ENCODE results near the gene CNTNAP1. TPM values are rescaled to one million over a fixed set of nuclear protein-coding genes. Genes with fewer than 3 reads are reported as not detected.
"Not testable (repeated sequence)": the region's sequence is repeated elsewhere in the genome, so short reads cannot be mapped to it uniquely, and the experiment has no call there.

Gene CNTNAP1
- total RNA-seq = 8.3 TPM

DNA sequence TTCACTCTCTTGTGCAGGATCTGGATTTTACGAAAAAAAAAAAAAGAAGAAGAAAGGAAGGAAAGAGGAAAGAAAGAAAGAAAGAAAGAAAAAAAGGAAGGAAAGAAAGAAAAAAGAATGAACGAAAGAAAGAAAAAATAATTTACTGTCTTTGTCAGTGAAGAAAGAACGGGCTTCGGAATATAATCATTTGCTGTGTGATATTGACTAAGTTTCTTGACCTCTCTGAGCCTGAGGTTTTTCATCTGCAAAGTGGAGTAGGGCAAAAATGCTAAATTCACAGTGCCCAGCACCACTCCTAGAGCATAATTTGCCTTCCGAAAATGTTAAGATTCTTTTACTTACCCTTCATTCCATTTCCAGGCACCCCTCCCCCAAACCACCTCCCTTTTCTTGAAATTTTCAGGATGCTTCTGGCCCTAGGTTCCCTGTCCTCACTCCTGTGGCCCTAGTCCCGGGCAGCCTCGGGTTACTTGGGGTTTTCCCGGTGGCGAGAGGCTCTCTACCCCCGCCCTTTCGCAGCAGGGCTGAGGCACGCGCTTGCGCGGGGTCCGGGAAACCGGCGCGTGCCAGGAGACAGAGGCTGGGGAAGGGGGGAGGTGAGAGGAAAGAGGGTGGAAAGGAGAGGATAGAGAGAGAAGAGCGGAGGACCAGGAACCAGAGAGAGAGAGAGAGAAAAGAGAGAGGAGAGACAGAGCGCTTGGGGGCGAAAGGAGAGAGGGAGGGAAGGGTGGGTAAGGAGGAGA lies at the start of gene CNTNAP1:
Gene CNTNAP1, plus strand, starts transcription at position 556 of the 746 bp plus-strand sequence. CDS start 299 bp downstream, outside the sequence.
- DNase-seq = peak; percentile 70

DNA sequence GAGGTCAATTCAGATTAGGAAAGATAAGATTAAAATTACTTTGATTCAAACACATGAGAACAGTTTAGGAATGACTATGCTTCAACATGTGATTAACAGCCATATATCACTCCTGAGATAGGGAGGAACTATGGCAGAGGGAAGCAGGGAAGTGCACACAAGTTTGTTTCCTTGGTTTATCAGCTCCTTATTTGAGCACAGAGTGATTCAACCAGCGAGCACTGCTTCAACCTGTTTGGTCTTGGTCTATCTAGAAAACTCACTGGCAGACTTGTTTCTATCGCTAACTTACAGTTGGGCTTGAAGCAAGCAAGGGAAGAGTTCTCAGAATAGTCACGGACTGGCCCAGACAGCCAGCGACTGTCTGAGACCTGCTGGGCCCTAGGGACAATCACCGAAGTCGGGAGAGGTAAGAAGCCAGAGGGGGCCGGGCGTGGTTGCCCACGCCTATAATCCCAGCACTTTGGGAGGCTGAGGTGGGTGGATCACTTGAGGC lies 49.3 kb upstream of the CNTNAP1 start:
- no peak for DNase-seq

DNA sequence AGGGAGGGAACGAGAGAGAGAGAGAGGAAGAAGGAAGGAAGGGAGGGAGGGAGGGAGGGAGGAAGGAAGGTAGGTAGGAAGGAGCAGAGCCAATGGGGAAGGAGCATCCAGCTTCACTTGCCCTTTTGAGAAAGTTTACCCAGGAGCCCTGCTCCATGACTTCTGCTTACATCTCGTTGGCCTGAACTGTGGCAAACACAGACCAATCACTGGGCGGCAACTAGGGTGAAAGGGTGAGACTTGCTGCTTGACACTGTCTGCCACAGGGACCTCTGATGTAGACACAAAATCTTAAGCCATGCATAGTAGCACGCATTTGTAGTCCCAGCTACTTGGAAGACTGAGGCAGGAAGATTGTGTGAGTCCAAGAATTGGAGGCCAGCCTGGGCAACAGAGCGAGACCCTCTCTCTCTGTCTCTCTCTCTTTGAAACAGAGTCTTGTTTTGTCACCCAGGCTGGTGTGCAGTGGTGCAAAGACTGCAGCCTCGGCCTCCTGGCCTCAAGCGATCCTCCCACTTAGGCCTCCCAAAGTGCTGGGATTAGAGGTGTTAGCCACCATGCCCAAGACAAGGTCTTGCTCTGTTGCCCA lies 42.7 kb upstream of the CNTNAP1 start:
- DNase-seq = no peak

DNA sequence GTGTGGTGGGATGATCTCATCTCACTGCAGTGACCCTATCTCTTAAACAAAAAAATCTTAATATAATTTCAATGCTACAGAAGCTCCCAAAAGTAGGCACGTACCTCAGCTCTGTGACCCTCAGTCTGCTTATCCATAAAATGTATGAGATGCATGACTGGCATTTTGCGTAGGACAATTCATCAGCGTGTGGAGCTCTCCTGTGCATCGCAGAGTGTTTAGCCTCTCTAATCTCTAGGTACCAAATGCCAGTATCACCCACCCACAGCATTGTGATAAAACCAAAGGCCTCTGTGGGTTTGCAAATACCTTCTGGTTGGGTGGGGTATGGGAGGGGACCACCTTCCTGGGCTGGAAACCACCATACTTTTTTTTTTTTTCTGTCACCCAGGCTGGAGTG lies 42.2 kb upstream of the CNTNAP1 start:
- DNase-seq = no peak

DNA sequence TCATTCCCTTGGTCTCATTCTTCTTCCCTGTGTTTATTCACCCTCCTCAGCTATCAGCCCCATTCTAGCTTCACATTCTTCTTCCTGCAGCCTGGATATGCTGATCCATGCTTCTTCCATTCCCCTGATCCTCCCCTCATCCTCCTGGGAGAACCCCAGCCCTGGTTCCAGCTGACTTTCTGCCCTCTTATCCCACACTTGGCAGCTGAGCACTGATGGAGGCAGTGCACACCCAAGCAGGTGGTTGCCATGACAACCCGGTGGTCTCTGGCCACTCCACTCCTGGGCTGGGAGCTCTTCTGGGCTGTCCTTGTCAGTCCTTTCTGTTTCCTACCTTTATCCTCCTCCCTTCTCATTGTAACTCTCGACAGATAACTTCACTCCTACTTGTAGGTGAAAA lies 40.0 kb upstream of the CNTNAP1 start:
- no peak for DNase-seq

DNA sequence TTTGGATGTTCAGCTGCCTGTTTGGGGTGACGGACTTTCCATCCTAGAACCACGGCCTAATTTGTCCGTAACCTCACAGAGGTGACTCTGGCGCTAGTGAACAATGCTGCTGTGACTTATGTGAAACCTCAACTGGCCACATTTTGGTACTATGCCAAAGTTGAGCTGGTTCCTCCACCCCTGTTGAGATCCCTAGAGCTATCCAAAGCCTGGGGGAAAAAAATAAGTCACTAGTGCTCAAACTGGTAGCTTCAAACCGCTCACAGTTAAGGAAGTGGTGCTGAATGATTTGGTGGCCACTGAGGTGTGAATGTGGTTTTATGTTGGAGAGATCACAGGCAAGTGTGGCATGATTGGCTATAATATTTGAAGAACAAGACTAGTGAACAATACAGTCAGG lies 34.6 kb upstream of the CNTNAP1 start:
- no peak for DNase-seq

DNA sequence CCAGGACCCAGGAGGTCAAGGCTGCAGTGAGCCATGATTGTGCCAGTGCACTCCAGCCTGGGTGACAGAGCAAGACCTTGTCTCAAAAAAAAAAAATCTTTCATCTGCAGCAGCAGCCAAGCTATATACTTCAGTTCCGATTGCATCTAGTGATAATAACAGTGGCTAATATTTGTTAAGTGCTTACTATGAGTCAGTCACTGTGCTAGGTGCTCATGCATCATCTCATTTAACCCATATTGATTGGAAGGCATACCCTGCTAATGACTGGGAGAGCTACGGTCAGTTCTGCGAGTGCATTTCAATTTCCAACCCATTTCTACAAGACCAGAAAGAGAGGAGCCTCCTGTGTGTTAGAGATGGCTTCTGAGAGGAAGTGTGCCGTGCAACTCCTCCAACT lies 30.9 kb upstream of the CNTNAP1 start:
- no peak for DNase-seq

DNA sequence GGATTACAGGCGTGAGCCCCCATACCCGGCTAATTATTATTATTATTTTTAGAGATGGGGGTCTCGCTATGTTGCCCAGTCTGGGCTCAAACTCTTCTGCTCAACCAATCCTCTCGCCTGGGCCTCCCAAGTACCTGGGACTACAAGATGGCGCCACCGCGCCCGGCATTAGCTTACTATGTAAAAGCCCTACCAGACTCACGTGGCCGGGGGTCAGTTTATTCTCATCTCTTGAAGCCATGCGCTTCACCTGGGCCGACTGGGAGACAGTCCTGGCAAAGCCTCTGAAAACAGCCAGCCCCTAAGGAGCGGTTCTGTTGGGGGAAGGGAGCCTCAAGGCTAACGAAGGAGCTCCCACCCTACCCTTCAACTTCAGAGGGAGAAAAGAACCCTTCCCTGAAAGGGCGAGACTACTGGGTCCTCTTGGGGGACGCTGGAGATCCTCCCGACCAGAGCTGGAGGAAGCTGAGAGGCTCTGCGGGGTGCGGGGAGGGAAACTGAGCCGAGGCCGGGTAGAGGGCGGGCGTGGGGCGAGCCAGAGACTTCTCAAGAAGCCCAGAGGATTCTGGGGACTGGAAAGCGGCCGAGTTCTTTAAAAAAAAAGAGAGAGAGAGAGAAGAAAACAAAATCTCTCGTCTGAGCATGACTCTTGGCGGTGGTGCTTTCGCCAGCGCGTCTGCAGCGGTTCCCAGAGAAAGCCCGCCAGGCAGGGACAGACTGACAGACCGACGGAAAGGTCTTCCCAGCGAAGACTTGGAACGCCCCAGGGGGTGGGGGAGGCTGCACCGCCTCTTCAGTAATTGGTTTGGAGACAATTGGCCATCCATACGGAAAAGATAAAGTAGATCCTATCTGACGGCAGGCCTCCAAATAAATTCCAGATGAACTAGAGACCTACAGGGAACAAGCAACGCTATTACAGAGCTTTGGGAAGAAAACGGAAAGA lies 28.9 kb upstream of the CNTNAP1 start:
- DNase-seq = peak; percentile 91

DNA sequence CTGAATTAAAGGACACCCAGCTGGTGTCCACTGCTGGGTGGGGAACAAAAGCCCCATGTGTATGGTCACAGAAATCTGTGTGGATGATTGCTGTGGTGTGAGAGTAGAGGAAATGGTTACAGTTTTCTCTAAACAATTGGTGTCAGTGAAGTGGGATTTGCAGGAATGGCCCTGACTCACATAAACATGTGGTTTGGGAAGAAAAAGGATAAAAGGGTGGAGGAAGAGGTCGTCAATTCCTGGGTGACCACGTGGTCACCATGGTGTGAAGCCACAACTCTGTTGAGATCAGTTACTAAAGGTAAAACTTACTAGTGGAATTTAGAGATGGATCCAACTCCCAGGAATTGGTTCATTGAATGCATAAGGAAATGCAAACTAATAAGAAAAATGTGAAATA lies 26.8 kb upstream of the CNTNAP1 start:
- DNase-seq = no peak

DNA sequence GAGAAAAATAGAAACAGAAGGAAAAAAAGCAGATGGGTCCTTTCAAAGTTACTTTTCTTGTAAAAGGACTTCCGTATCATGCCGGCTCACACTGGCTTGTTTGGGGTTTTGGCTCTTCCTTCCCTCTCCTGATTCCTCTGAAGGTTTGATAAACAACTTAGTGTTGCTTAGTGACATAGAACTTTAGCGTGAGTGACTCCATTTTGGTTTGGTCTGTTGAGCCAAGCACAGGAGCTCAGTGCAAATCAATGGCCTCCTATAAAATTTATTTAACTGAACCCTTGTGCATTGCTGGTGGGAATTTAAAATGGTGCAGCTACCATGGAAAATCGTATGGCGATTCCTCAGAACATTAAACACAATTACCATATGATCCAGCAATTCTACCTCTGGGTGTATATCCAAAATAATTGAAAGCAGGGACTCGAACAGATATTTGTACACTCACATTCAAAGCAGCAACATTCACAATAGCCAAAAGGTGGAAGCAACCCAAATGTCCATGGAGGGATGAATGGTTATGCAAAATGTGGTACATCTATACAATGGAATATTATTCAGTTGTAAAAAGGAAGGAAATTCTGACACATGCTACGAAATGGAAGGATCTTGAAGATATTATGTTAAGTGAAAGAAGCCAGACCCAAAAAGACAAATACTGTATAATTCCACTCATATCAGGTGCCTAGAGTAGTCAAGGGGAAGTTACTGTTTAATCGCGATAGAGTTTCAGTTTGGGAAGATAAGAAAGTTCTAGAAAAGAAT lies 24.3 kb upstream of the CNTNAP1 start:
- DNase-seq = no peak

DNA sequence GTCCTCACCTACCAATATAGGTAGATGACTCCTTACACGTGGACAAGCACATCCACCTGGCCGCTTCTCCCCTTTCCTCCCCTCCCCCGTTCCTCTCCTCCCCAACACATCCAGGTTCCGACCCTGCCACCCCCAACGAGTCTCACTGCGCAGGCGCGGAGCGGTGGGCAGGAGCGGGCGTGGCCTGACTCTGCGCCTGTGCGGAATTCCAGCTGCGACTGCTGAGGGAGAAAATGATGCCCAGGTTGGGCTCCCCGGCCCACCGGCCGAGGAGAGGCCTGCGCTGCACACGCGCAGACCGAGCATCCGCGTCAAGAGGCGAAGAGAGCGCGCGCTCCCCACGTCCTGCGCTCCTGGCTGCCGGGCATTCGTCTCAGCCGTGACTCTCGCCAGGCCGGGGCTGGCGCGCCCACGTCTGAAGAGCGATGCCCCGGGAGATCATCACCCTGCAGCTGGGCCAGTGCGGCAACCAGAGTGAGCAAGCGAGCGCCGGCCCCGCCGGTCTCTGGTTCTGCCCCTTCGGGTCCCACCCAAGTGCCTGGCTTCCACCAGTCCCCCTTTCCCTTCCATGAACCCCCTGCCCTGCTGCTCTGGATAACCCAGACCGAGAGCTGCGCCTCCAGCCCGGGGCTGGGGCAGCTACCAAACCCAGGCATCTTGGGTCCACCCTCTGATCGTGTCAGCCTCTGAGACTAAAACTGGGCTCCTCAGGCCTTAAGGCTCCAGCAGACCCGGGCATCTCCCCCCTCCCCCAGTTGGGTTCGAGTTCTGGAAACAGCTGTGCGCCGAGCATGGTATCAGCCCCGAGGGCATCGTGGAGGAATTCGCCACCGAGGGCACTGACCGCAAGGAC lies 23.0 kb upstream of the CNTNAP1 start, which contains the start of gene TUBG2:
Gene TUBG2, plus strand, starts transcription at position 206 of the 853 bp plus-strand sequence. Its CDS starts 220 bp downstream, at position 426.
- peak; percentile 76 for DNase-seq

DNA sequence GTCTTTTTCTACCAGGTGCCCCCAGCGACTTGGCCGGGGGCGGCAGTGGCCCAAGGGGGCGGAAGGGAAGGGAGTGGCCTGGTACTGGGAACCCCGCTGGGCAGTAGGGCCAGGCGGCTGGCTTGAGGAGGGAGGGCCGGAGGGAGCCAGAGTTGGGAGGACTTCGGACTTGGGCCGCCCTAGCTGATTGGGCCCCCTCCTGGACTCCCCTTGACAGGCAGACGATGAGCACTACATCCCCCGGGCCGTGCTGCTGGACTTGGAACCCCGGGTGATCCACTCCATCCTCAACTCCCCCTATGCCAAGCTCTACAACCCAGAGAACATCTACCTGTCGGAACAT lies 22.4 kb upstream of the CNTNAP1 start:
- not testable (repeated sequence) for DNase-seq

DNA sequence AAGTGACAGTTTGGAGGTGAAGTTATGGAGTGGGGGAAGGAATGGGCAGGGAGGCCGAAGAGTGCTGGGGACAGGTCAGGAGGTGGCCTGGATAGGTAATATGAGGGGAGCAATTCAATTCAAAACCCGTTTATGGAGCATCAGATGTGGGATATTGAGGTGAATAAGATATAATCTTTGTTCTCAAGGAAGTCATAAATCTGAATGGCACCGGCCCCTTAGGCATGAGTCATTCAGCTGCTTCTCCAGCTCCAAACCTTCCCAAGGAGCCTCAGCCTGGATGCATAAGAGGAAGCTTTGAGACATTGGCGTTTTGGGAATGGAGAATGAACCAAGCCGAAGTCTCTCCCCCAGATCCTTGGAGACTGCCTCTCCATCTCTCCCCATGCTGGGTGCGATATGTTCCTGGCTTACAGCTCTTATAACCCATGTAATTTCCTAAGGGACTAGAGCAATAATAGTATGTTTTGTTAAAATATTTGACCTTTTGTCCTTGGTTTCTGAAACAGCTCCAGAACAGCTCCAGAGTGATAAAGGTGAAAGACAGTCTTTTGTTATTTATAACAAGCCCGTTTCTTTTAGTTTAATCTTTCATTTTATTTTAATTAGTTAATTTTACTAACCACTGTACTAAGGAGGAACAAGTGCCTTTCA lies 21.5 kb upstream of the CNTNAP1 start:
- no peak for DNase-seq

DNA sequence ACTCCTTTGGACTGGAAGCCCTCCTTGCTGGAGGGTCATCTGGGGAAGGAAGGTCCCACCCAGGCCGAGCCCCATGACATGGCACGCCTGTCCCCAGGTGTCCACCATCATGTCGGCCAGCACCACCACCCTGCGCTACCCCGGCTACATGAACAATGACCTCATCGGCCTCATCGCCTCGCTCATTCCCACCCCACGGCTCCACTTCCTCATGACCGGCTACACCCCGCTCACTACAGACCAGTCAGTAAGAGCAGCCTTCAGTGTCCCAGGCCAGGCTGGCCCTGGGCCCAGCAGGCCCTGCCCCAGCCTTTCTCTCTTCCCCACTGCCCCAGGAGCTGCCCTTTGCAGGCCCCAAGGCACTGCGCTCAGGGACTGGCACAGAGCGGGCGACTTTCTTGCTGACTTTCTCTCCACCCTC lies 16.7 kb upstream of the CNTNAP1 start:
- no peak for DNase-seq

DNA sequence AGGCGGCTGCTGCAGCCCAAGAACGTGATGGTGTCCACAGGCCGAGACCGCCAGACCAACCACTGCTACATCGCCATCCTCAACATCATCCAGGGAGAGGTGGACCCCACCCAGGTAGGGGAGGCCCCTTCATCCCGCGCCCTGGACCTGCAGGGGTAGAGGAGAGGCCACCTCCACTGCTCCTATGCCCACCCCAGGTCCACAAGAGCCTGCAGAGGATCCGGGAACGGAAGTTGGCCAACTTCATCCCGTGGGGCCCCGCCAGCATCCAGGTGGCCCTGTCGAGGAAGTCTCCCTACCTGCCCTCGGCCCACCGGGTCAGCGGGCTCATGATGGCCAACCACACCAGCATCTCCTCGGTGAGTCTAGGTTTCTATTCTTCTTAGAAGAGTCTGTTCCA lies 16.2 kb upstream of the CNTNAP1 start:
- DNase-seq = not testable (repeated sequence)

DNA sequence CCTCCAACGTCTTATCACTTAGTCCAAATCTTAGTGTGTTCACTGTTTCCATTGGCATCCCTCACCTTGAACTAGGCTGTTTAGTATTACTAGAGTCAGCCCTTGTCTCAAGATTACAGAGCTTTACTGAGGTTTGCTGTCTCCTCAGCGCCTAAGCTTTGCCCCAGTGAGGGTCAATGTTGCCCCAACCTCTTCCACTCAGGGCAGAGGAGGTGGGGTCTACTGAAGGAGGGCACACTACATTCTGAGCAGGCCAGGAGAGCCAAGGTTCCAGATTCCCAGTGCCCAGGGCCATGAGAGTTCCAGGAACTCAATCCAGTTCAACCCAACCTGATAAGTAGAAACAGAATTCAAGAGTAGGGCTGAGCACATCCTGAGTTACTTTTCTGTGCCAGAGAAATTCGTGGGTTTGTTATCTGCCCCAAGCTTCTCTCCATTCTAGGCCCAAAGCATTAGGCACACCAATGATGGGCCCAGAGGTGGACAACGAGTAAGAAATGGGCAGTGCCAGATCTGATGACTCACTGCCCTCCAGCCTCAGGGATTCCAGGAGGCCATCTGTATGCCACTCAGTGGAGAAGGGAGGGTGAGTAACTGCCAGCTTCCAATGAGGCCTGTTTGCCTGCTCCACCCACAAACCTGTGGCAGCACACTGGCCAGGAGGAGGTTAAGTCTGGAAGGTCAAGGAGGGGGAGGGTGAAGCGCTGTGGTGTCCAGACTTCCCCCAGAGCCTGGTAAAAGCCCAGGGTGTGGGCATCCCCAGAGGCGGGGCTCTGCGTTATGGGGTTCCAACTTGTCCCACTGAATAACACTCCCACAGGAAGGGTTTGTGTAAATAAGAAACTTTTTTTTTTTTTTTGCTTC lies 15.0 kb upstream of the CNTNAP1 start:
- DNase-seq = no peak

DNA sequence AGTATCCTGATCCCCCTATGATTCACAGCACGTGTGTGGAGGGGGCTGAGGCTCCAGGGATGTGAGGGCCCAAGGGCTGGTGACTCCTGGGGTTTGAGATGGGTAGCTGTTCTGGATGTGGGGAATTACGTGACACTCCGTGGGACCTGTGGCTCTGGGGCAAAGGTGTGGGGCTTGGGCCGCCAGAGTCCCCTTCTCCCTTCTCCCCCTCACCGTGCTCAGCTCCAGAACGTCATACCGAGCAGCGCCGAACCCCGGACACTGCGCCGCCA lies 12.7 kb upstream of the CNTNAP1 start:
- DNase-seq = no peak

DNA sequence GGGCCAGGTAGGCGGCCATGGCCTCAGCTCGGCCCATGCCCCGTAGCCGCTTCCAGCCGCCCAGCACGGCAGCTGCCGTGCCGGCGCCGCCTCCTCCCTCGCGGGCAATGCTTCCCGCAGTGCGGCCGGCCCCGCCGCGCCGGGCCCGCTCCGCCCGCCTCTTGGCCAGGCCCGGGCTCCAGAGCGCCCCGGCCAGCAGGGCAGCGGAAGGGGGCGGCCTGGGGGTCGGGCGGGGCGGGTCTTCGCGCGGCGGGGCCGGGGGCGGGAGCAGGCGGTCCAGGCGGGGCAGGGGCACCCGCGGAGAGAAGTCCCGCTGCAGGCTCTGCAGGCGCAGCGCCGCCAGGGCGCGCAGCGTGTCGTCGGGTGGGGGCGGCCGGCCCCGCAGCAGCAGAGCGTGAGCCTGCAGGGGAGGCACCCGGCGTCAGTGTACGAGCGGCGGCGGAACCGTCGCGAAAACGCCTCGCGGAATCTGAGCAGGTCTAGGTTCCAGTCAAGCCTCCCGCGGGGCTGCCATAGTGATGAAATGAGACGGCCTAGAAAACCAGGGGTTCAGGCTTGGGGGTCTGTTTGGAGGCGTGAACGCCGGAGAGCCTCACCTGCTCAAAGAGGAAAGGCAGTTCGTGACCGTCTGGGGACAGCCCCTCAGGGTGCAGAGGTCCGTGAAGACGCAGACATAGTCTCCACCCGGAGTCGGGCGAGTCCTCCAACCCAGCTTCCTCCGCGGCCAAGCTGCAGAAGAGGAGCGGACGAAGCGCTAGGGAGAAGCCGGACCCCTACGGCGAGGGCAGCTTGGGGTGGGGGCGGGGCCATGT lies 12.1 kb upstream of the CNTNAP1 start:
- no peak for DNase-seq

Measured in skin of body (tissue), 2 donors.